Adrenal gland (tissue), 5 donors: ENCODE results near the gene CCDC97.

Source experiments
- CTCF ChIP-seq, 6 experiments: fragments of 450-650 bp in 4 of 6; fragments of 200-600 bp in 2 of 6; sonication (generic) in 1 of 6; IDR thresholded peaks; 1 replicate in 5 of 6; 2 replicates in 1 of 6; pipeline versions ENCODE4 v1.5.1 to v1.8.0; 2016 to 2021; ENCODE audit warnings: antibody characterized with exemption in 6 of 6, mild to moderate bottlenecking in 2 of 6, moderate library complexity in 1 of 6
- POLR2A ChIP-seq, 2 donors: fragments of 450-650 bp; IDR thresholded peaks; one replicate each; pipeline ENCODE4 v1.6.1; 2017; ENCODE audit warnings: antibody characterized with exemption in 2 of 2, mild to moderate bottlenecking in 2 of 2, moderate library complexity in 1 of 2
- donor health status: DM: no; HTN: no; CAD: no.

GRCh38 chr19:41303954-41304353, 6.0 kb upstream of the CCDC97 start:
- TF ChIP-seq CTCF (IDR thresholded peaks at IDR 0.05) (no peak), POLR2A (IDR thresholded peaks at IDR 0.05) (no peak)
